Stimulated activated CD4-positive, alpha-beta T cell treated with anti-CD3 and anti-CD28 coated beads, Interleukin-12 subunit alpha, Interleukin-12 subunit beta, amount 100 ng/mL, for 48 hours (primary cell): ENCODE measurements around the gene NOTCH1.

Source experiments
- DNase-seq, 3 donors: peaks; one replicate each; pipeline ENCODE4 v3.0.0-alpha.2; 2020; ENCODE audit warnings: low read depth in 2 of 3, low spot score in 1 of 3

The NOTCH1 gene

DNA sequence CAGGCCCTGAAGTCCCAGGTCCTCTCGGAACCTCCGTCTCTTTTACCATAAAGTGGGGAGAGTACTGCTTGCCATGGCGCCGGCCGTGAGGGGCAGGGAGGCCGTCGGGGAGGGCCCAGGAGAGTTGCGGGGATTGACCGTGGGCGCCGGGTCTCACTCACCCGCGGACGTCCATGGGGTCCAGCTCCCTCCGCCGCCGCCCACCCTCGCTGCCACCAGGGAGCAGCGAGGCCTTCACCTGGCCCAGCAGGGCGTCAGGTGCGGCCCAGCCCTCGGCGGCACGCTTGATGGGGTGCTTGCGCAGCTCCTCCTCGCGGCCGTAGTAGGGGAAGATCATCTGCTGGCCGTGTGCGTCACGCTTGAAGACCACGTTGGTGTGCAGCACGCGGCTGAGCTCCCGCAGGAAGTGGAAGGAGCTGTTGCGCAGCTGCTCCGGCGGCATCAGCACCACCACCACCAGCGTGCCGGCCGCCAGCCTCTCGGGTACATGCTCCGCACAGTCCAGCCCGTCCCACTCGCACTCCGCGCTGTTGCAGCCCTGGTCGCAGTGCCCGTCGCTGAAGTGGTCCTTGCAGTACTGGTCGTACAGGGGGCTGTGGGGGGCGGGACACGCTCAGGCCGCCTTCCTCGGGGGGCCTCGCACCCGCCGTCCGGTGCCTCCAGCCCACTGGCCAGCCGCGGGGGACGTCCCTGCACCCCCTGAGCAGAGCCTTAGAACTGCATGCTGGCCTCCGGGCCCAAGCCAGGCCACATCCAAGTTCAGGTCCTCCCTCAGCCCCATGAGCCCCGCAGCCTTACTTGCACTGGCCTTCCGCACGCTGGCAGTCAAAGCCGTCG is 41.1 kb downstream of the NOTCH1 start:
- DNase-seq, result no peak

DNA sequence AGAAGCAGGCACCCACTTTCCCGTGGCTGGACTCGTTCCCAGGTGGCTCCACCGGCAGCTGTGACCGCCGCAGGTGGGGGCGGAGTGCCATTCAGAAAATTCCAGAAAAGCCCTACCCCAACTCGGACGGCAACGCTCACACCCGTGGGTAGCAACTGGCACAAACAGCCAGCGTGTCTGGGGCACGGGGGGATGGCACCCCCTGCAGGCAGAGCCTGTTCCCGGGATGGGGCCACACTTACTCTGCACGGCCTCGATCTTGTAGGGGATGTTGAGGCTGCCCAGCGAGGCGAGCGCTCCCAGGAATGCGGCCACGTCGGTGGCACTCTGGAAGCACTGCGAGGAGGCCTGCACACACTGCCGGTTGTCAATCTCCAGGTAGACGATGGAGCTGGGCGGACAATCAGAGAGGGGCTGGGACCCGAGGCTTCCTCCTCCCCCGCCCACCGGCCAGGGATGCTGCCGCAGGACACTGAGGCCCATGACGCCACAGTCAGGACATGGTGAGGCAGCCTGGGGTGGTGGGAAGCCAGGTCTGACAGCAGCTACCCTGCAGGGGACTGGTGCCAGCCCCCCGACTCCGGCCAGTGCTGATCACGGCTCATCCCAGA is 42.8 kb downstream of the NOTCH1 start:
- DNase-seq, result no peak

DNA sequence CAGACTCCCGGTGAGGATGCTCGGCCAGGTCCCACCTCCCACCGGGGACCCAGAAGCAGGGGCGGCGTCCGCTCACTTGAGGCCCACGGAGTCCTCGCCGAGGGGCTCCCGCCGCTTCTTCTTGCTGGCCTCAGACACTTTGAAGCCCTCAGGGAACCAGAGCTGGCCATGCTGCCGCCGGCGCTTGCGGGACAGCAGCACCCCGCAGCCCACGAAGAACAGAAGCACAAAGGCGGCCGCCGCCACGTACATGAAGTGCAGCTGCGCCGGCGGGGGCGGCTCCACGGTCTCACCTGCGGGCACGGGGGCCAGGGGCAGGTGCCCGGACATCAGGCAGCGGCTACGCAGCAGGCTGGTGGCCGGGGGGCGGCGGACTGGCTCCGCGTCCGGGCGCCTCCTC is 43.7 kb downstream of the NOTCH1 start:
- no peak for DNase-seq

DNA sequence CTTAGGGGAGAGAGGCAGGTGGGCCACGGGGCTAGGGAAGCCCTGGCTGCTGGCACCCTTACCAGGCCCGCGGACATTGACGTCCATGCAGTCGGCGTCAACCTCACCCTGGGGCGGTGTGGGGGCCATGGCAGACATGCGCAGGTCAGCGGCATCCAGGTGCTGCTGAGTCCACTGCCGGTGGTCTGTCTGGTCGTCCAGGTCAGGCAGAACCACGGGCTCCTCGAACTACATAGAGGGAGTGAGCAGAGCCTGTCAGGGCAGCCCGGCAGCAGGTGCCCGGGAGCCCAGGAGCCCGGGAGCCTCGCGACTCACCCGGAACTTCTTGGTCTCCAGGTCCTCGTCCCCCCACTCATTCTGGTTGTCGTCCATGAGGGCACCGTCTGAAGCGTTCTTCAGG is 44.2 kb downstream of the NOTCH1 start:
- no peak for DNase-seq

DNA sequence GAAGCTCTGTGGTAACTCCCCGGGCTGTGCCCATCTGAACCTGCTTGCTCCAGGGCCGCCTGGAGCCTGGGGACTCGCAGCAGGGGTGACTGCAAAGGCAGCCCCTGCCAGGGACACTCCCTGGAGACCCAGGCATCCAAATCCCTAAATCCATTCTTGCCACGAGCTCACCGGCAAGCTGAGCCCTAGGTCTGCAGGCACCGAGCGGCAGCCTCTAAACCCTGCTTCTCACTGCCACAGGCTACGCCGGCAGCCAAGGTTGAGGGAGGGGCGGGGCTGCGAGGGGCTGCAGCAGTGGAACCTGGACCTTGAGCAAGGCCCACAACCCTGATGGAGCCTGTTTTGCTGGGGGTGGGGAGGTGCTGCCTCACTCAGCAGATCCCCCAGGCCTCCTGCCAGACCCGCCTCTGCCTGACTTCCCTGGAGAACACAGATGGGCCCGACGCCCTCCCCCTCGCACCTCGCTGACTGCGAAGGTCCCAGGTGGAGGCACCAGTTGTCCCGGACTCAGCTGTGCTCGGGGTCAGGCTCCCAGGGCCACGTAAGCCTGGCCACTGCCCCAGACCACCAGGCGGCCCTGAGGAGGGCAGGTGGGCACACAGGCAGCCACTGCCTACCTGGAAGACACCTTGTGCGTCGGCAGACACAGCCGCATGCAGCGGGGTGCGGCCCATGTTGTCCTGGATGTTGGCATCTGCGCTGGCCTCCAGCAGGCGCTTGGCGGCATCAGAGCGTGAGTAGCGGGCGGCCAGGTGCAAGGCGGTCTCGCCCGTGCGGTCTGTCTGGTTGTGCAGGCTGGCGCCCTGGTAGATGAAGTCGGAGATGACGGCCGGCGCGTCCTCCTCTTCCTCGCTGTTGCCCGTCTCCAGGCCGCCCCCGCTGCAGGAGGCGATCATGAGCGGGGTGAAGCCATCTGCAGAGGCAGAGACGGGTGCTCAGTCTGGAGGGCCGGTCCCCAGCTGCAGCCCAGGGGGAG is 45.6 kb downstream of the NOTCH1 start:
- DNase-seq, result no peak

DNA sequence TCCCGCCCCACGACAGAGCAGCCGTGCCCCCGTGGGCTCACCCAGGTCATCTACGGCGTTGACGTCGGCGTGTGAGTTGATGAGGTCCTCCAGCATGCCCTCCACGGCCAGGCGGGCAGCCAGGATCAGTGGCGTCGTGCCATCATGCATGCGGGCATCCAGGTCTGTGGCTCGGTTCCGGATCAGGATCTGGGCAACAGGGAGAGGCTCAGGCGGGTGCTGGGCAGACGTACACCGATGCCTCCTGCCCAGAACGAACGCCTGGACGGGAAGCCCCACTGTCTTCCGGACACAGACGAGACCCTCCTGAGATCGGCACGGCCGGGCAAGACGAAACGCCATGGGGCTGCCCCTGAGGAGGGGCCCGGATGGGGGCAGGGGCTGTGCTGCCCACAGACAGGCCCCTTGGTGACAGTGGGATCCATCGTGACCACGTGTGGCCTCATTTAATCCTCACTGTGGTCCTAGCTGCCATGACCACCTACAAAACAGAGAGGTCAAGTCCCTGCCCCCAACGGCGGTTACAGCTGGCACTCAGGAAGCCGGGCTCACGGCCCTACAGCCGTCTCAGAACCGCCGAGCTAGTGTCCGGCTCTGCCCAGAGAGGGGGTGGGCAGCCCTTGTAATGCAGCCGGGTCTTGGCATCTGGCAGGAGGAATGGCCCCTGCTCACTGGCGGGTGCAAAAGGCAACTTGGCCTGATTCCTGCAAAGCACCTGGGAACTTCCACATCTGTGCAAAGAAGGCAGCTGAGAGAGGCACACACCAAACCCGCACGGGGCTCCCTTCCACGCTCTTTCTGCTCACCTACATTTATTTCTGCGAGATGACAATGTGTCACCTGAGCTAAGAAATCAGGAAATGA is 46.5 kb downstream of the NOTCH1 start:
- DNase-seq, result no peak

DNA sequence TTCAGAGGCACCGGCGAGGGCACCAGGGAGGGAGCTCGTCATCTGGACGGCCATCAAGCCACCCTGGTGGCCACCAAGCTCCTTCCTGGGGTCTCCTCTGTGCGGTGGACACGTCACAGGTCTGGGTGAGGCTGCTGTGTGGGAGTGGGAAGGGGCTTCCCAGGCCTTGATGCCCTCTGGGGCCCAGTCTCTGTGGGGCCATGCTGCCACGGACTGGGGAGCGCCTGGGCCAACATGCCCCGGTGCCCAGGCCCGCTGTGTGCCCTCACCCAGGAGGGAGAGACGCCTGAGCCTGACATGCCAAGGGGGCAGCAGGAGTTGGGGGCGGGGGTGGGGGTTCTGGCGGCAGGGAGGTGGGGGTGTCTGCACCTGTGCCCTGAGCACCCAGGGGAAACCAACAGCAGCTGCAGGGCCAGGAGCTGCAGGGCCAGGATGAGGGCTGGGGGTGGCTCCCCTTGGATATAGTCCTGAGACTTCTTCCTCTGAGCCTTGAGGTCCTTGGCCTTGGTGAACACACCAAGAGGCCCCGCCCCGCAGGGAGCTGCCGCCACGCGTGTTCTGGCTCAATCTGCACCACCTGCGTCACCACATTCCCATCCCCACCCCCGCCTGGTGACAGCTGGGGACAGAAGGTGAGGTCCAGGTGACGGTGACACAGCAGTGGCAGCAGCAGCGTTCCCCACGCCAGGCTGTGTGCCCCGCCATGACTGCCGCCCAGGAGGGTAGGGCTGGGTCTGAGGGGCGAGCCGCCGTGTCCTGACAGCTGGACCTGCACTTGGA is 47.7 kb downstream of the NOTCH1 start:
- no peak for DNase-seq

DNA sequence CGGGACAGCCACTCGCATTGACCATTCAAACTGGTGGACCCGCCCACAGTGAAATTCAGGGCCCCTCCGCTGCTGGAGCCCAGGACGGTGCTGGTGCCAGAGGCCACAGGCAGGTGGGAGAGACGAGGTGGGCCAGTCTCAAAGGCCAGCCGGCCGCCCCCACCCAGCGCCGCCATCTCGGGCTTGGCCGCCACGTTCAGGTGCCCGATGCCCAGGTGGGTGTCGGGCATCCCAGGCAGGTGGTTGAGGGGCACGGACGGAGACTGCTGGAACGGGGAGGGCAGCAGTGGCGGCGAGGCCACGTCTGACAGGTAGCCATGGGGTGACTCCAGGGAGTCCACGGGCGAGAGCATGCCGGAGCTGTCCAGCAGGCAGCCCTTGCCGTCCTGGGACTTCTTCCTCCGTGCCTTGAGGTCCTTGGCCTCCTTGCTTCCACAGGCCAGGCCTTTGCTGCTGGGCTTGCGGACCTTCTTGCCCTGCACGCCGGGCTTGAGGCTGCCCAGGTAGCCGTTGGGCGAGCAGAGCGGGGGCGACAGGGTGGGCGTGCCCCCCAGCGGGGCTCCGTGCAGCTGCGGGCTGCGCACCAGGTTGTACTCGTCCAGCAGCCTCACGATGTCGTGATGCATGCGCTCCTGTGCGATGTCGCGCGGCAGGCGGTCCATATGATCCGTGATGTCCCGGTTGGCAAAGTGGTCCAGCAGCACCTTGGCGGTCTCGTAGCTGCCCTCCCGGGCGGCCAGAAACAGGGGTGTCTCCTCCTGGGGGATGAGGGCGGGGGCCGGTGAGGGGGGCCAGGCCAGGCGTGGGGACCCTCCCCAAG is 48.8 kb downstream of the NOTCH1 start:
- no peak for DNase-seq

DNA sequence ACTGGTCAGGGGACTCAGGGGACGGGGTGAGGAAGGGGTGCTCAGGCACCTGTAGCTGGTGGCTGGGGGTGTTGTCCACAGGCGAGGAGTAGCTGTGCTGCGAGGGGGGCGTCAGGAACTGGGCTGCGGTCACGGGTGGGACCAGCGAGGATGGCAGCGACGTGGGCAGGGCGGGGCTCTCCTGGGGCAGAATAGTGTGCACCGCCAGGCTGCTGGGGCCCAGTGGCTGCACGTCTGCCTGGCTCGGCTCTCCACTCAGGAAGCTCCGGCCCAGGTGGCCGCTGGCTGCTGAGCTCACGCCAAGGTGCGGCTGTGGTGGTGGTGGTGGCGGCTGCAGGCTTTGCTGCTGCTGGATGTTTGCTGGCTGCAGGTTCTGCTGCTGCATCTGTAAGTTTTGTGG is 49.7 kb downstream of the NOTCH1 start:
- no peak for DNase-seq

DNA sequence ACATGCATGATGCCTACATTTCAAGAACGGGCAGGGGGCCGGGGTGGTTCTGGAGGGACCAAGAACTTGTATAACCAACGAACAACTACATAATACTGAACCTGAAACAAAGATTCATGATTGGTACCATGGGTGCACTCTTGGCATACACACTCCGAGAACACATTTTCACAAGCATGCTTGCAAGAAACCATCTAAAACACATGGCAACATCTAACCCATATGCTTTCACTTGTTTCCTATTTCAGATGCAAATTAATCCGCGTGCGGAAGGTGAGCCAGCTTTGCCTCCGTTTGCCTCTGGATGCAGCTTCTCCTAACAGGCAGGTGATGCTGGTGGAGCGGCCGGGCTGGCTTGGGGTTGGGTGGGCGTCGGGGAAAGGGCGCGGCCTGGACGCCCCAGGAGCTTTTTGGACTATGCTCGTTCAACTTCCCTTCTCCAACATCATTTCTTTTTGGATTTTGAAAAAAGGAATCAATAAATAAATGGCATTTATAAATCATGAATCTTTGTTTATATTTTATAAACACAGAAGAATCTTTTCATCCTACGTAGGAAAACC is 50.5 kb downstream of the NOTCH1 start:
- DNase-seq, result no peak

DNA sequence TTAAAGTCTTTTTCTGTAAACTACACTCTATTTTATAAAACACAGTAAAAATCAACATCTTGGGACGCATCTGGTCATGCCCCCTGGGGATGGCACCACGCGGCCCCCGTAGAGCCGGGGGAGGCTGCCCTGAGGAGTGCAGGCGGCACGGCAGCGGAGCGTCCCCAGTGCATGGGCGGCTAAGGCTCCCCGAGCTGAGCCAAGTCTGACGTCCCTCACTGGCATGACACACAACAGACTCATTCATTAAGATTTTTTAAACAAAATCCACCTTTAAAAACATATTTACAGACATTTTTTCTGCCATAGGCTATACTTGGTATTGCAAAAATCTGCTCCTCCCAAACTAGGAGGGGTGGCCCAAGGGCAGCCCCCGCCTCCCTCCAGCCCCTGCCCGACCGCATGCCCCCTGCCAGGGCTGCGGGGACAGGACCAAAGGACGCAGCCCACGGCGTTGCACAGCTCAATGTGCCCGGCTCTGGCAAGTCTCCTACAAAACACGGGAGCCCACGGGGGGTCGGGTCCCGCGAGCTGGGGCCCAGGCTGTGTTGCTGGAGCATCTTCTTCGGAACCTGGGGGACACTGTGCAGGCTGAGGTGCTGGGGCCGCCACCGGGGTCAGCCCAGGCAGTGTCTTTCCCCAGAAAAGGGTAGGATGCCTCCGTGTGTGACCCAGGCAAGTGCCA is 51.2 kb downstream of the NOTCH1 start:
- DNase-seq, result no peak

DNA sequence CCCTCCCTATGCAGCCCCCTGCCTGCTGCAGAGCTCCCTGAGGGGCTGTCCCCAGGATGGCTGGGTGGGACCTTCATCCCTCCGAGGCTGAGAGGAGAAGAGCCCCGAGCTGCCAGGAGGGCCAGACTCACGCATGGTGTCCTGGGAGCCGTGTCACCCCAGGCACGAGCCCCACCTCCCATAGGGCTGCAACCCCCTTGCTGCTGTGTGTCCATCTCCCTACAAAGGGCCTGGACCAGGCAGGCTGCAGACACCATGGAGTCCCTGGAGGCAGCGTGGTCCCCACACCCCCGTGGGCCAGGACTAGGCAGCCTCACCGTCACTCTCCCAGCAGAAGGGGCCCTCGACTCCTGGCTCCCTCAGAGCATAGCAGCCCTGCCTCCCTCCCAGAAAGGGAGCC is 51.8 kb downstream of the NOTCH1 start:
- no peak for DNase-seq

DNA sequence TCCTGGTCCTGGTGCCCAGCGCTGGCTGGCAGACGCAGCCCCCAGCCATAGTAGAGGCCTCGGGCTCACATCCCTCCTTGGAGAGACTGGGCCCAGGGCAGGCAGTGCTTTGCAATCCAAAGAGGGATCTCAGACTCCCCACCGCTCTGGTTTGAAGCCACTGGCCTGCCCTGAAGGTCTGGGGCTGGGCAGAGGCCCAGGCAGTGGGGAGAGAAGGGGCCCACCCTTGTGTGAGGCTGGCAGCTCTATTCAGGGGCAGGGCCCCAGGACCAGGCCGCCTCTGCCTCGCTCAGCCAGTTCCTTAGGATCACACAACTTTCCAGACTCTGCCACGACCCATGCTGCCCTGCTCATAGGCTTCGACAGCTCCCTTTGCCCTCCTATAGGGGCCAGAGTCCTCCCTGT is 52.3 kb downstream of the NOTCH1 start:
- DNase-seq, result no peak

DNA sequence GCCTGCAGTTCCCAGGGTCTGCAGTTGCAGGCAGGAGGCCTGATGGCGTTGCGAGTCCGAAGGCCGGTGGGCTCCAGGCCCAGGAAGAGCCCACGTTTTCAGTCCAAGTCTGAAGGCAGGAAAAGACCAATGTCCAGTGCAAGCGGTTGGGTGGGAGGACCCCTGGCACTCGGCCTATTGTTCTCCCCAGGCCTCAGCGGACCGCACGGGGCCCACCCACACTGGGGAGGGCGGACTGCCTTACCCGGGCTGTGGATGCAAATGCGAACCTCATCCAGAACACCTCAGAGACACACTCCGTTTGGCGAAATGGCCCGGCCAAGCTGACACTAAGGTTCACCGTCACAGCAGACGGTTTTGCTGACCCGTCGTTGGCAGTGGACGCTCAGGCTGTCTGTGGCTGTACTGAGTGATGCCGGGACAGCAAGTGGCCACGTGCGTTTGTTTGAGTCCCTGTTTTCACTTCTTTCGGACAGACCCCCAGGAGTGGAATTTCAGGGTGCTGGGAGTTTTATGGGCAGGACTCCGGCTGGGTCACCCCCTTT is 52.8 kb downstream of the NOTCH1 start:
- no peak for DNase-seq

DNA sequence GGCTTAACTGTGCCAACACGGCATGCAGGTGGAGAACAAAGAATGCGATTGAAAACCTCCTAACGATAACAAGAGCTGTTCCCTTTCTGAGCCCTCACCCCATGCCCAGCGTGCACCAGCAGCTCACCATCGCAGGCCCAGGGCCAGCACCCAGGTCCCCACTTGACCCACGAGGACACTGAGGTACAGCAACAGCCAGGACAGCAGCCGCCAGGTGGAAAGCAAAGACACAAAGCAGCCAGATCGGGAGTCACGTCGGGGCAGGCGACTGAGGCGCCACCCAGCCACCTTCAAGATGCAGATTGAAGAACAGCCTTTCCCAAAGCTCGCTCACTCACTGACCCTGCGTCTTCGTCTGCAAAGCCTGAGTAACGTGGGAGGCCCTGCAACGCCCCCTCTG is 56.1 kb downstream of the NOTCH1 start:
- DNase-seq, result no peak

DNA sequence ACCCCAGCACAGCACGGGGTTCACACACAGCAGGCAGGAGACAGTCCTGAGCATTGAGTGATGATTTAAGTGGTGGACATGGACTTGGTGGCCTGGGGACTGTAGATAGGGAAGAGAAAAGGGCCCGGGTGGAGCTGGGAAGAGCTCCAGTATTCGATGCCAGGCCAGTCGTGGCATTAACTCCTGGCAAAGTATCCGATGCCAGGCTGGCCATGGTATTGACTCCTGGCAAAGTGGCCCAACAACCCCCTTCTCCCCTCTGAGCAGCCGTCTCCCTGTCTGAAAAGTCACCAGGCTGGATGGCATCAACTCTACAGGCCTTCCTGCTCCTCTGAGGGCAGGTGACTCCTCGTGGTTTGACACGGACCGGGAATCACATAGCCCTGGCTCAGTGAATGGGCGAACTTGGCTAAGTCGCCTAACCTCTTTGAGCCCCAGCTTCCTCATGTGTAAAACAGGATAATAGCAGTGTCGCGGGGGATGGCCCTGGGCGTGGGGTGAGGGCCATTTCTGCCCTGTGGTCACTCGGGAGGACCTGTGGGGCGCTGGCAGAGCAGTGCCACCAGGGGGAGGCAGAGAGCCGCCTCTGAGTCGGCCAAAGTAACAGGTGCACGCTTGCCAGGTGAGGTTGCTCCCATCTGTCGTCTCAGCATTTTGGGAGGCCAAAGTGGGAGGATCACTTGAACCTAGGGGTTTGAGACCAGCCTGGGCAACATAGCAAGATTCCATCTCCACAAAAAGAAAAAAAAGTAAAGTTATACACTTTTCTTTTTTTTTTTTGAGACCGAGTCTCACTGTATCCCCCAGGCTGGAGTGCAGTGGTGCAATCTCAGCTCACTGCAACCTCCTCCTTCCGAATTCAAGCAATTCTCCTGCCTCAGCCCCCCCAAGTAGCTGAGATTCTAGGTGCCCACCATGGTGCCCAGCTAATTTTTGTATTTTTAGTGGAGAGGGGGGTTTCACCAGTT is 57.3 kb downstream of the NOTCH1 start:
- DNase-seq, result peak; percentile 47 to 72 (median 63)

DNA sequence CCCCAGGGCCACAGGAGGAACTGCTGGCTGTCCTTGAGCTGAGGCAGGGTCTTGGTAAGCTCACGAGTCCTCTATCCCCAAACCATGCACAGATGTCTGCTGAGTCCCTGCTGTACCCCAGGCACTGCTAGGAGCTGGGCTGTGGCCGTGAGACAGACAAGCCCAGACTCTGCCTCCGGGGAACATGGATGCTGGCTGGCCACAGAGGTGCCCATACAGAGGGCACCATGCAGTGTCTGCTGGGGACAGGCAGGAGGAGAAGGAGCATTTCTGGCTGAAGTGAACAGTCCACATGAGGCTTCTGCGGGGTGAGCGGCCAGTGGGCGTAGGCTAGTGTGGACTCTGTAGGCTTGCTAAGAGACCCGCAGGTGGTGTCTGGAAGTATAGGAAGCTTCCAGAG is 58.2 kb downstream of the NOTCH1 start:
- no peak for DNase-seq
